Measurements from ENCODE around the gene KIF3B. TPM values are rescaled to one million over a fixed set of nuclear protein-coding genes. Genes with fewer than 3 reads are reported as not detected.

Gene KIF3B
- total and polyA plus RNA-seq, 2 of the 13 experiments (the other 11 are each of a cell fraction or from before 2014, with no cell fraction given), result 23.6 to 28.8 TPM

- TF ChIP-seq ARID5B (CRISPR knock-in tag; IDR thresholded peaks at IDR 0.05) (peak; percentile 75; the same call in 1 of the 2 replicates), ZNF124 (CRISPR knock-in tag; IDR thresholded peaks at IDR 0.05) (no peak), SOX6 (IDR thresholded peaks at IDR 0.05) (no peak), SOX6 (CRISPR knock-in tag; IDR thresholded peaks at IDR 0.05) (no peak), ZSCAN25 (CRISPR knock-in tag; IDR thresholded peaks at IDR 0.05) (no peak; the same call in 1 of the 2 replicates), ZNF713 (CRISPR knock-in tag; IDR thresholded peaks at IDR 0.05) (no peak), ZNF775 (CRISPR knock-in tag; IDR thresholded peaks at IDR 0.05; ENCODE audit: borderline replicate concordance) (no peak), ZNF564 (CRISPR knock-in tag; IDR thresholded peaks at IDR 0.05) (no peak), ZNF136 (CRISPR knock-in tag; IDR thresholded peaks at IDR 0.05; ENCODE audit: low read depth) (no peak), ZNF205 (CRISPR knock-in tag; IDR thresholded peaks at IDR 0.05) (0 out of 2 replicates have a peak, but pooled peaks have one; percentile 6), TMF1 (CRISPR knock-in tag; IDR thresholded peaks at IDR 0.05; ENCODE audit: low read depth) (no peak), MXD3 (CRISPR knock-in tag; IDR thresholded peaks at IDR 0.05) (no peak), MTERF4 (CRISPR knock-in tag; IDR thresholded peaks at IDR 0.05) (no peak), NCOA2 (CRISPR knock-in tag; IDR thresholded peaks at IDR 0.05) (peak; percentile 37; the same call in 1 of the 2 replicates), DMAP1 (CRISPR knock-in tag; IDR thresholded peaks at IDR 0.05) (peak; percentile 7; the same call in 1 of the 2 replicates), FOXO1 (CRISPR knock-in tag; IDR thresholded peaks at IDR 0.05) (peak; percentile 67; the same call in 1 of the 2 replicates), CREB3 (CRISPR knock-in tag; IDR thresholded peaks at IDR 0.05) (no peak), CC2D1A (CRISPR knock-in tag; IDR thresholded peaks at IDR 0.05) (0 out of 2 replicates have a peak, but pooled peaks have one; percentile 6), ARID3A (IDR thresholded peaks at IDR 0.05; ENCODE audit: low read depth, low read length) (peak; percentile 63; the same call in 1 of the 2 replicates), MBNL3 (CRISPR knock-in tag; conservative IDR thresholded peaks at IDR 0.05) (no peak), CTCF (CRISPR knock-in tag; IDR thresholded peaks at IDR 0.05) (no peak), NFYC (CRISPR knock-in tag; IDR thresholded peaks at IDR 0.05) (no peak)
Observed at GRCh38 chr20:32326504-32326845, 49.0 kb downstream of the KIF3B start (continued).
